ENCODE data around the gene EPB41L4A. TPM values are rescaled to one million over a fixed set of nuclear protein-coding genes. Genes with fewer than 3 reads are reported as not detected.

EPB41L4A gene
- total RNA-seq, 1 experiment from 2014 or later: 5.2 TPM

- Mint-ChIP-seq H3K36me3 (peaks cover 4% of the 10 kb centered on the region; the same call in 1 of the 2 replicates), H3K4me1 (peaks cover 21% of the 10 kb centered on the region), H3K27ac (no peak overlapping the region), H3K9me3 (no peaks in the 10 kb centered on the region), H3K27me3 (ENCODE audit: low read depth) (no peaks in the 10 kb centered on the region), H3K4me3 (no peak overlapping the region)
- ATAC-seq: no peak
- DNase-seq (ENCODE audit: low spot score): no peak
- CTCF ChIA-PET: no interaction called here
- POLR2A ChIA-PET: no interaction called here
- TF ChIP-seq PREB (CRISPR knock-in tag; IDR thresholded peaks at IDR 0.05; ENCODE audit: borderline replicate concordance) (no peak), ZSCAN18 (CRISPR knock-in tag; IDR thresholded peaks at IDR 0.05) (no peak), SOX15 (CRISPR knock-in tag; IDR thresholded peaks at IDR 0.05) (no peak), TCF7 (CRISPR knock-in tag; IDR thresholded peaks at IDR 0.05; ENCODE audit: low read depth) (no peak), MXD4 (CRISPR knock-in tag; IDR thresholded peaks at IDR 0.05; ENCODE audit: borderline replicate concordance) (no peak), ZNF532 (CRISPR knock-in tag; IDR thresholded peaks at IDR 0.05; ENCODE audit: borderline replicate concordance) (no peak), NFYB (CRISPR knock-in tag; conservative IDR thresholded peaks at IDR 0.05; ENCODE audit: low read depth) (no peak), NFATC4 (CRISPR knock-in tag; IDR thresholded peaks at IDR 0.05) (no peak), AR (CRISPR knock-in tag; IDR thresholded peaks at IDR 0.05) (no peak), CTCF (IDR thresholded peaks at IDR 0.05) (no peak), E2F1 (CRISPR knock-in tag; IDR thresholded peaks at IDR 0.05) (no peak), ESRRA (CRISPR knock-in tag; IDR thresholded peaks at IDR 0.05; ENCODE audit: borderline replicate concordance) (no peak), IRF1 (CRISPR knock-in tag; IDR thresholded peaks at IDR 0.05) (no peak), ZNF396 (CRISPR knock-in tag; IDR thresholded peaks at IDR 0.05; ENCODE audit: borderline replicate concordance) (no peak), MAX (CRISPR knock-in tag; IDR thresholded peaks at IDR 0.05) (no peak), ZNF512 (CRISPR knock-in tag; IDR thresholded peaks at IDR 0.05; ENCODE audit: borderline replicate concordance) (no peak), CREB1 (CRISPR knock-in tag; IDR thresholded peaks at IDR 0.05) (no peak), FOXP1 (CRISPR knock-in tag; IDR thresholded peaks at IDR 0.05; ENCODE audit: borderline replicate concordance) (no peak), ZBTB43 (CRISPR knock-in tag; IDR thresholded peaks at IDR 0.05) (no peak), CREM (CRISPR knock-in tag; IDR thresholded peaks at IDR 0.05) (no peak)
These were observed 63.9 kb downstream of the EPB41L4A start for GRCh38 chr5:112355058-112355685.
